Nephron (organoid): ENCODE results near the gene TRIM10.
A peak's percentile ranks its signal among the peaks of the same experiment; 100 is the strongest.

ENCODE experiments used
- H3K27ac Mint-ChIP-seq, 3 experiments: 2 replicates each; pipeline ENCODE4 v1.8.0; 2020; ENCODE audit warnings: mixed read lengths in 3 of 3, mild to moderate bottlenecking in 2 of 3, moderate library complexity in 1 of 3
- H3K27me3 Mint-ChIP-seq: 2 replicates; pipeline ENCODE4 v1.8.0; 2021; ENCODE audit warnings: low read depth, mild to moderate bottlenecking, moderate library complexity, mixed read lengths
- H3K36me3 Mint-ChIP-seq: 2 replicates; pipeline ENCODE4 v1.8.0; 2020; ENCODE audit warnings: low read depth, mixed read lengths
- H3K4me1 Mint-ChIP-seq: 2 replicates; pipeline ENCODE4 v1.8.0; 2020; ENCODE audit warnings: mixed read lengths
- H3K4me3 Mint-ChIP-seq, 3 experiments: 2 replicates each; pipeline ENCODE4 v1.8.0; 2020; ENCODE audit warnings: mild to moderate bottlenecking in 3 of 3, mixed read lengths in 3 of 3, moderate library complexity in 2 of 3
- H3K9me3 Mint-ChIP-seq: 2 replicates; pipeline ENCODE4 v1.8.0; 2020; ENCODE audit warnings: mixed read lengths
- CTCF ChIP-seq, 3 experiments: fragments of 200-600 bp; sonication (generic); IDR thresholded peaks; one replicate each; pipeline ENCODE4 v1.5.0; 2021; ENCODE audit warnings: antibody characterized with exemption in 3 of 3; ENCODE audit not compliant: unreplicated experiment in 3 of 3

Gene TRIM10

GRCh38 chr6:30131947-30132497 is 29.0 kb downstream of the TRIM10 start:
- Mint-ChIP-seq H3K9me3 (no peaks in the 10 kb centered on the region), H3K4me1 (peaks cover 14% of the 10 kb centered on the region), H3K4me3 (no peak overlapping the region)

DNA sequence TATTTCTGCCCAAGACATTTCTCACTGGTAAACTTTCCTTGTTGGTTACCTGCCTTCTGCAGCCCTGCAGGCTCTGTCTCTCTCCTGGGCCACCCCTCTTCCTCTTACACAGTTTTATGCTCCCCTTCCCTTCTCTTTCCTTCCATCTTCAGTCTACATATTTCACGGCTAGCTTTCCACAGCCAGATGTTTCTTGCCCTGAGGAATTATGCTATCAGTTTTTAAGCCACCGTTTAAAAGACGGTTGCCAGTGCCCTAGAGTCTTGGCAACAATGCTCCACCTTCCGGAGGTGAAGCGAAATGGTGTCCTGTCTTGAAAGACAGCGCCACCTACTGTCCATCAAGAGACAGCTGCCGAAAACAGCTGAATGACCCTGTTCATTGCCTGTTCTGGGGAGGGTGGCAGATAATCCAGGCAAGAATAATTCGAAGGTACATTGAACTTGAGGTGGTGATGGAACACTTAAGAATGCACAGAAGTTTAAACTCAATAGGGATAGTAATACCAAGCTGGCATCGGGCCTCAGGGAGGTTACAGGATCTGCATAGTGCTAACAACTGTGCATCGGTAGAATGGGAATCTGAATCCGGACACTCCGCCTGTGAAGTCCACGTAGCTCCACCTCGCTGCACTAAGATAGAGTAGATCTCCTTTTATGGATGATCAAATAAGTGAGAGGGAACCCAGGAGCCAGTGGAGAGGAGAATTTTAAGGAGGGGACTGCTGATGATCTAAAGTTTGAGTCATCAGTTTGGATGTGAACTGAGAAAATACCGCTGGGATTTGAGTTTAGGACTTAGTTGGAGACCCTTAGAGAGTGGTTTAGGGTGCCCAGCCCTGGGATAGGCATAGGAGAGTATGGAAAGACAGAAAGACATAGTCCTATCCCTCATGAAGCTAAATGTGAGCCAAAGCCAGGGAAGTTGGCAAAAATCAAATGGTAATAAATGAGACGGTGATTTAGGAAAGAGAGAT is 29.8 kb downstream of the TRIM10 start:
- no peak overlapping the region for H3K4me3 Mint-ChIP-seq
- peaks cover 15% of the 10 kb centered on the region for H3K4me1 Mint-ChIP-seq
- no peak overlapping the region for H3K27ac Mint-ChIP-seq
- peaks cover 85% of the 10 kb centered on the region for H3K27me3 Mint-ChIP-seq
- H3K36me3 Mint-ChIP-seq: no peaks in the 10 kb centered on the region
- no peaks in the 10 kb centered on the region for H3K9me3 Mint-ChIP-seq
- TF ChIP-seq CTCF (IDR thresholded peaks at IDR 0.05; ENCODE audit: unreplicated experiment in 3 of 3): peak; percentile 97 to 99 (median 98)

More at GRCh38 chr6:30131947-30132497, 29.0 kb downstream of the TRIM10 start:
- no peak overlapping the region for H3K27ac Mint-ChIP-seq
- H3K36me3 Mint-ChIP-seq: no peaks in the 10 kb centered on the region
- no peak for TF ChIP-seq CTCF (IDR thresholded peaks at IDR 0.05; ENCODE audit: unreplicated experiment in 3 of 3)
- peaks cover 80% of the 10 kb centered on the region for H3K27me3 Mint-ChIP-seq

DNA sequence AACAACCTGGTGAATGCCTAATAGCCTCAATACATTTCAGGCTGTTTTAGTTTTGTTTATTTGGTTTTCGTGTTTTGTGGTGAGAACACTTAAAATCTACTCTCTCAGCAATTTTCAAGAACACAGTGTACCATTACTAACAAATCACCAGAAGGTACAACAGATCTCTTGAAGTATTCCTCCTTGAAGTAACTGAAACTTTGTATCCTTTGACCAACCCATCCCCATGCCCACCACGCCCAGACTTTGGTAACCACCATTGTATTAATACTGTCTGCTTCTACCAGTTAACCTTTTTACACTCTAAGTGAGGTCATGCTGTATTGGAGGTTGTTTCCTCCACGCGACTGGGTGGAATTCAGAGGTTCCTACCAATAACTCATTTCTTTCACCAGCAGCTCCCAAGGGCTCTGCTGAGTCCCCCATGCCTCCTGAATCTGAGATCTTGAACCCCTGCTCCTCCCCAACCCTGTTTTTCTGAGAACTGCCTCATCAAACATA is 30.8 kb downstream of the TRIM10 start:
- Mint-ChIP-seq H3K4me1 (peaks cover 15% of the 10 kb centered on the region), H3K27me3 (peaks cover 90% of the 10 kb centered on the region), H3K27ac (no peak overlapping the region), H3K4me3 (no peak overlapping the region), H3K9me3 (no peaks in the 10 kb centered on the region), H3K36me3 (no peaks in the 10 kb centered on the region)
- no peak for TF ChIP-seq CTCF (IDR thresholded peaks at IDR 0.05; ENCODE audit: unreplicated experiment in 3 of 3)

GRCh38 chr6:30129265-30130178 is 31.5 kb downstream of the TRIM10 start:
- no peak overlapping the region for H3K27ac Mint-ChIP-seq
- no peak for TF ChIP-seq CTCF (IDR thresholded peaks at IDR 0.05; ENCODE audit: unreplicated experiment in 3 of 3)
- no peaks in the 10 kb centered on the region for H3K36me3 Mint-ChIP-seq
- peak overlapping the region in 2 of 3 experiments; percentile 22 to 36 for H3K4me3 Mint-ChIP-seq
- H3K9me3 Mint-ChIP-seq: no peaks in the 10 kb centered on the region
- peaks cover 92% of the 10 kb centered on the region for H3K27me3 Mint-ChIP-seq
- peaks cover 15% of the 10 kb centered on the region for H3K4me1 Mint-ChIP-seq

- peaks cover 15% of the 10 kb centered on the region for H3K4me1 Mint-ChIP-seq
These were observed 33.5 kb downstream of the TRIM10 start for GRCh38 chr6:30127238-30128093.

More at GRCh38 chr6:30127238-30128093, 33.5 kb downstream of the TRIM10 start:
- Mint-ChIP-seq H3K9me3 (no peaks in the 10 kb centered on the region), H3K27me3 (peaks cover 85% of the 10 kb centered on the region), H3K4me3 (peak overlapping the region; percentile 61 to 74 (median 67)), H3K36me3 (no peaks in the 10 kb centered on the region), H3K27ac (no peak overlapping the region)
- no peak for TF ChIP-seq CTCF (IDR thresholded peaks at IDR 0.05; ENCODE audit: unreplicated experiment in 3 of 3)
